HAP-1 (cell line): Measurements from ENCODE around the gene EEIG1.

Experiments used
- DNase-seq, 2 experiments: peaks; one replicate each; pipeline ENCODE4 v3.0.0-alpha.2; 2016 to 2020; ENCODE audit warnings: low spot score in 2 of 2
- H3K27me3 ChIP-seq: fragments of 250-450 bp; sonication (Bioruptor Pico); 2 replicates; pipeline ENCODE4 v1.5.1; 2020; ENCODE audit warnings: low read depth, mild to moderate bottlenecking, moderate library complexity
- H3K36me3 ChIP-seq: fragments of 250-450 bp; sonication (Bioruptor Pico); replicated peaks from 2 replicates; pipeline ENCODE4 v1.5.1; 2020; ENCODE audit warnings: mild to moderate bottlenecking
- H3K4me1 ChIP-seq: fragments of 250-450 bp; sonication (Bioruptor Pico); 2 replicates; pipeline ENCODE4 v1.5.1; 2020; ENCODE audit warnings: mild to moderate bottlenecking
- H3K4me3 ChIP-seq: fragments of 250-450 bp; sonication (Bioruptor Pico); 2 replicates; pipeline ENCODE4 v1.5.1; 2020; ENCODE audit warnings: mild to moderate bottlenecking, moderate library complexity
- H3K9me3 ChIP-seq: fragments of 250-450 bp; sonication (Bioruptor Pico); 2 replicates; pipeline ENCODE4 v1.5.1; 2020; ENCODE audit warnings: mild to moderate bottlenecking, moderate library complexity
- in situ Hi-C: fragments of 300-500 bp; cut with MboI; formaldehyde crosslinking; loops from 3 replicates; pipeline ENCODE4 v1.14.3; 2020; ENCODE audit warnings: low sequenced_read_pairs, inconsistent platforms, mixed read lengths

Gene EEIG1

DNA sequence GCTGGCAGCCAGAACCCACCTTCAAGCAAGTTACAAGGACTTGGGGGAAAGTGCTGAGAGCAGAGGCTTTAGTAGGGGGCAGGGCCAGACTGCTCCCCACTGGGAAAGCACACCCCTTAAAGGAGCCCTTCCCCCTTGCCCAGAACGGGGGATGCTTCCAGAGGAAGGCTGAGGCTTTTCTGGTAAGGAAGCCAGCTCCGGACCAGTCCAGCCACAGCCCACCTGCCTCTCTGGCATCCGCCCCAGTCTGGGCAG, 38.9 kb downstream of the EEIG1 start:
- no peak overlapping the region for H3K4me3 ChIP-seq
- no peak for DNase-seq
- H3K9me3 ChIP-seq = no peaks in the 10 kb centered on the region
- H3K4me1 ChIP-seq = peaks cover 3% of the 10 kb centered on the region
- H3K36me3 ChIP-seq = peaks cover 24% of the 10 kb centered on the region
- in situ Hi-C loops = no loop called here
- no peaks in the 10 kb centered on the region for H3K27me3 ChIP-seq

- H3K4me1 ChIP-seq = peaks cover 5% of the 10 kb centered on the region
- H3K27me3 ChIP-seq = no peaks in the 10 kb centered on the region
- H3K4me3 ChIP-seq = no peak overlapping the region
- no peaks in the 10 kb centered on the region for H3K9me3 ChIP-seq
- peaks cover 28% of the 10 kb centered on the region for H3K36me3 ChIP-seq
- DNase-seq = no peak
- in situ Hi-C loops = no loop called here
These were observed 39.5 kb downstream of the EEIG1 start for GRCh38 chr9:127941062-127941960.

DNA sequence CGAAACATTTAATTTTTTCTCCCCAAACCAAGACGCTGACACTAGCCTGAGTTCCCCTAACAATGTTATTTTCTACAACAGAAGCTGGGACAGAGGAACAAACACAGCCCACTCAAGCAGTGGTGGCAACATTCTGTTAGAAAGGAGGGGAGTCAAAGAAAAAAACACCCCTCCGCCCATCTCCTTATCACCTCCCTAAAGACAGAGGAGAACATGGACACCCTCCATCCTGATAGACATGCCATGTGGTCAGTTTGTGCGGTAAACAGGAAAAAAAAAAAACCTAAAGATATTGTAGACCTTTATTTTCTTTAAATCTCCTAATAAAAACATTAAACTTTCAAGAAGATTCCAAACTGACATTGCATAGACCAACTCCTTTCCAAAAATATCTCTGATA, 40.2 kb downstream of the EEIG1 start:
- in situ Hi-C loops = no loop called here
- Histone ChIP-seq H3K4me3 (no peak overlapping the region), H3K27me3 (no peaks in the 10 kb centered on the region), H3K36me3 (peaks cover 33% of the 10 kb centered on the region), H3K4me1 (peaks cover 7% of the 10 kb centered on the region), H3K9me3 (no peaks in the 10 kb centered on the region)
- no peak for DNase-seq

- DNase-seq = no peak
- peaks cover 25% of the 10 kb centered on the region for H3K36me3 ChIP-seq
- no peaks in the 10 kb centered on the region for H3K27me3 ChIP-seq
- H3K4me1 ChIP-seq = peaks cover 7% of the 10 kb centered on the region
- in situ Hi-C loops = no loop called here
- no peak overlapping the region for H3K4me3 ChIP-seq
- no peaks in the 10 kb centered on the region for H3K9me3 ChIP-seq
These were observed 42.5 kb downstream of the EEIG1 start for GRCh38 chr9:127938298-127938690.

GRCh38 chr9:127937388-127938297, 43.1 kb downstream of the EEIG1 start, which contains the start of gene DPM2:
Gene DPM2, minus strand, starts transcription at chr9:127937854. Its CDS starts 34 bp downstream, at chr9:127937820.
- Histone ChIP-seq H3K9me3 (no peaks in the 10 kb centered on the region), H3K4me3 (peak within 1 kb of the TSS; percentile 70), H3K27me3 (no peaks in the 10 kb centered on the region), H3K4me1 (peaks cover 7% of the 10 kb centered on the region), H3K36me3 (peaks cover 19% of the 10 kb centered on the region)
- peak; percentile 81 to 89 for DNase-seq
- in situ Hi-C loops = no loop called here

DNA sequence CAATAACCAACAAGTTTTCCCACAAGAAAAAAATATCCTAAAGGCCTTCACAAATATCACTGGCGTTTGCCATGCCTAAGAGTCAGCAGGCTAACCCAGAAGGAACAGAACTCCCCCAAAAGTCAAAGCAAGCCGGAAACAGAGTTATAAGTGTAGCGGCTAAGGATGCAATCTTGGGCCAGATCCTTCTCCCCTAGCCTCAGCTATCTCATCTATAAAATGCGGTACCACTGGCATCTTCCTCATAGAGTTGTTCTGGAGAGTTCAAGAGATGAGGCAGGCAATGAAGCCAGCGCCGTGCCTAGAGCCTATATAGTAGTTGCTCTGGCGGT, 43.8 kb downstream of the EEIG1 start:
- H3K4me3 ChIP-seq = peak overlapping the region; percentile 70
- H3K36me3 ChIP-seq = peaks cover 13% of the 10 kb centered on the region
- no peaks in the 10 kb centered on the region for H3K27me3 ChIP-seq
- H3K9me3 ChIP-seq = no peaks in the 10 kb centered on the region
- in situ Hi-C loops = no loop called here
- no peak for DNase-seq
- H3K4me1 ChIP-seq = peaks cover 7% of the 10 kb centered on the region

GRCh38 chr9:127936347-127936852, 44.4 kb downstream of the EEIG1 start:
- peaks cover 13% of the 10 kb centered on the region for H3K36me3 ChIP-seq
- no peak for DNase-seq
- in situ Hi-C loops = no loop called here
- H3K9me3 ChIP-seq = no peaks in the 10 kb centered on the region
- H3K27me3 ChIP-seq = no peaks in the 10 kb centered on the region
- H3K4me1 ChIP-seq = peaks cover 8% of the 10 kb centered on the region
- H3K4me3 ChIP-seq = peak overlapping the region; percentile 70

DNA sequence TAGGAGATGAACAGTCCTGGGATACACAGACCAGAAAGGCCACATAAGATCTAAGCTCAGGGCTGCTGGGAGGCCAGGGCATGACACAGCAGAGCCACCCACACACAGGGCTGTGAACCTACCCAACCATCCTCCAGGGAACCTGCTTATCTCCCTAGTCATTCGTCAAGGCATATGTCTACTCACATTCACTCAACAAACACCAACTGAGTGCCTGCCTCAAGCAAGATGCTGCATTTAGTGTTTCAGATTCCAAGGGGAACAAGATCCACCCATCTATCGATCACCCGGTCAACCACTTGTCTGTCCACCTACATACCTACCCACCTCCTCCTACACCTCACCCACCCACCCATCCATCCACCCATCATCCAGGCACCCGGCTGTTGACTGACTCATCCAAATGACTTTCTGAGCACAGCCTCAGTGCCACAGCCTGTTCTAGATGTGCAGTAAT, 45.0 kb downstream of the EEIG1 start:
- Histone ChIP-seq H3K27me3 (no peaks in the 10 kb centered on the region), H3K4me3 (peak overlapping the region; percentile 70; the same call in 1 of the 2 replicates), H3K36me3 (peaks cover 13% of the 10 kb centered on the region), H3K4me1 (peaks cover 13% of the 10 kb centered on the region), H3K9me3 (no peaks in the 10 kb centered on the region)
- in situ Hi-C loops = no loop called here
- DNase-seq = no peak

DNA sequence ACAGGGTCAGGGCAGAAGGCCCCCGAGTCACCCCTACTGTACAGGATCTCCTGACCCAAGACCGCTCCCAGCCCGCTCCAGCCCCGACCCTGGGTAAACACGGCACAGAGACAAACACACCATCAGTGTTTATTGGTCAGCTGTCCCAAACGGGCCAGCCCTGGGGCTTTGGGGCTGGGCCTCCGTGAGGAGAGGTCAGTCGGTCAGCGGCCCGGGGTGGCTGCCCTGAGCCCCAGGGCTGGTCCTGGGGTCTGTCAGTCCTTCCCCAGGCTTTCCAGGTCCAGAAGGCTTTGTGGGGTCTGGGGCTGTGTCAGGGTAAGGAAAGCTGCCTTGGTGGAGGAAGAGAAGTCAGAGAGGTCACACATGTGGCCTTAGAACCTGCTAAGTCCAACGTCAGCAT, 45.8 kb downstream of the EEIG1 start:
- in situ Hi-C loops = no loop called here
- no peak overlapping the region for H3K4me3 ChIP-seq
- DNase-seq = no peak

DNA sequence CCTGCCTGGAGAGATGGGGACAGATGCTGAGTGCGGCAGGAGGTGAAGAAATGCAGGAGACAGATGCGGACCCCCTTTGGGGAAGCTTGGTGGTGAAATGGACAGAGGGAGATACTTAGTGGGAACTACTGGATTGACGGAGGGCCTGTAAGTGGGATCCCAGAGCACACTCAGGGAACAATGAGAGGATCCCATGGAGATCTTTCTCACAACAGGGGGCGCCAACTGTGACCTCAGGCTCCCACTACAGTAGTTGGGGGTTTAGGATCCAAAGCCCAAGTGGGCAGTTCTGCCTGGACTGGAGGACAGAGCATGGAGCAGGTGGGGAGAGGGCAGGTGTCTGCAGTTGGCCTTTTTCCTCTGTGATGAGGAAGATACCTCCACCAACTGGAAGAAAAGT, 46.5 kb downstream of the EEIG1 start:
- Histone ChIP-seq H3K9me3 (no peaks in the 10 kb centered on the region), H3K4me3 (no peak overlapping the region), H3K4me1 (peaks cover 18% of the 10 kb centered on the region), H3K36me3 (peaks cover 13% of the 10 kb centered on the region), H3K27me3 (no peaks in the 10 kb centered on the region)
- in situ Hi-C loops = no loop called here
- DNase-seq = no peak

More for the DNA sequence above, 45.8 kb downstream of the EEIG1 start:
- H3K27me3 ChIP-seq = no peaks in the 10 kb centered on the region
- H3K9me3 ChIP-seq = no peaks in the 10 kb centered on the region
- H3K4me1 ChIP-seq = peaks cover 17% of the 10 kb centered on the region
- peaks cover 13% of the 10 kb centered on the region for H3K36me3 ChIP-seq

- H3K4me3 ChIP-seq = peak overlapping the region; percentile 48
- peaks cover 9% of the 10 kb centered on the region for H3K36me3 ChIP-seq
- peaks cover 12% of the 10 kb centered on the region for H3K4me1 ChIP-seq
- peaks cover 5% of the 10 kb centered on the region; the same call in 1 of the 2 replicates for H3K27me3 ChIP-seq
- H3K9me3 ChIP-seq = no peaks in the 10 kb centered on the region
- DNase-seq = peak; percentile 40 to 53
- in situ Hi-C loops = no loop called here
These were observed 49.5 kb downstream of the EEIG1 start for GRCh38 chr9:127931092-127931881.
